SH-SY5Y (cell line): ENCODE data around the gene GPHN.

Source experiments
- GATA2 ChIP-seq: IDR thresholded peaks from 2 replicates; pipeline ENCODE4 v1.6.1; 2011; ENCODE audit warnings: mild to moderate bottlenecking, low read depth, low read length
- GATA3 ChIP-seq: IDR thresholded peaks from 2 replicates; pipeline ENCODE4 v1.6.1; 2011; ENCODE audit warnings: low read depth, mild to moderate bottlenecking, low read length, moderate library complexity

DNA sequence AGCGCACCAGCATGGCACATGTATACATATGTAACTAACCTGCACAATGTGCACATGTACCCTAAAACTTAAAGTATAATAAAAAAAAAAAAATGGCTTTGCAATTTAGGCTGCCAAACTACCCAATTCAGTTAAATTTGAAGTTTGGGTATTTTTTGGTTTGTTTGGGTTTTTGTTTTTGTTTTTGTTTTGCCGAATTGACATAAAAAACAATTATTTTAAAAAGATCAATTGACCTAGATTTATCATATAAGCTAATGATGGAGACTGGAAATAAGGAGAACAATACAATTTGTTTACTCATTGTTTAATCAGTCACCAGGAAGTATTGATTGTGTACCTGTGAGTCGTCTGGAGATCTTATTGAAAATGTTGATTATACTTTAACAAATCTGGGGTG, 619.2 kb downstream of the GPHN start:
- TF ChIP-seq GATA3 (no peak), GATA2 (no peak)
